ENCODE measurements around the gene RAD21L1.
"Not testable (repeated sequence)": the region's sequence is repeated elsewhere in the genome, so short reads cannot be mapped to it uniquely, and the experiment has no call there.

The RAD21L1 gene

GRCh38 chr20:1232286-1233111, 6.7 kb downstream of the RAD21L1 start:
- DNase-seq, result no peak

- DNase-seq, result no peak
Observed at GRCh38 chr20:1240549-1240948, 14.7 kb downstream of the RAD21L1 start.

GRCh38 chr20:1241456-1241855, 15.6 kb downstream of the RAD21L1 start:
- DNase-seq, result no peak

GRCh38 chr20:1242099-1242498, 16.3 kb downstream of the RAD21L1 start:
- DNase-seq, result no peak

- DNase-seq, result peak in 1 of 3 donors; percentile 19
Observed at GRCh38 chr20:1242530-1242929, 16.7 kb downstream of the RAD21L1 start.

GRCh38 chr20:1245578-1245977, 19.7 kb downstream of the RAD21L1 start:
- DNase-seq, result no peak

GRCh38 chr20:1247689-1248088, 21.8 kb downstream of the RAD21L1 start:
- no peak for DNase-seq

- not testable (repeated sequence) for DNase-seq
Observed at GRCh38 chr20:1250282-1250681, 24.4 kb downstream of the RAD21L1 start.

GRCh38 chr20:1252416-1252815, 26.6 kb downstream of the RAD21L1 start:
- DNase-seq, result no peak

GRCh38 chr20:1254254-1254653, 28.4 kb downstream of the RAD21L1 start:
- DNase-seq, result no peak

GRCh38 chr20:1255675-1256074, 29.8 kb downstream of the RAD21L1 start:
- peak in 1 of 3 donors; percentile 28 for DNase-seq

GRCh38 chr20:1263853-1264252, 38.0 kb downstream of the RAD21L1 start:
- peak; percentile 51 to 71 (median 60) for DNase-seq

GRCh38 chr20:1264727-1265126, 38.9 kb downstream of the RAD21L1 start:
- no peak for DNase-seq

GRCh38 chr20:1265226-1265915, 39.5 kb downstream of the RAD21L1 start:
- no peak for DNase-seq

GRCh38 chr20:1265916-1266166, 40.0 kb downstream of the RAD21L1 start:
- DNase-seq, result no peak

- DNase-seq, result peak; percentile 20 to 42 (median 25)
Observed at GRCh38 chr20:1266167-1266973, 40.5 kb downstream of the RAD21L1 start, which contains the start of gene SNPH. SNPH (plus strand) TSS chr20:1266294; CDS start chr20:1296240, 29,946 bp downstream.

- no peak for DNase-seq
Observed at GRCh38 chr20:1267161-1267560, 41.3 kb downstream of the RAD21L1 start.

- no peak for DNase-seq
Observed at GRCh38 chr20:1267809-1268374, 42.0 kb downstream of the RAD21L1 start.

GRCh38 chr20:1269235-1269634, 43.4 kb downstream of the RAD21L1 start:
- no peak for DNase-seq

- no peak for DNase-seq
Observed at GRCh38 chr20:1269850-1270249, 44.0 kb downstream of the RAD21L1 start.

- DNase-seq, result no peak
Observed at GRCh38 chr20:1272368-1273100, 46.7 kb downstream of the RAD21L1 start.

- DNase-seq, result no peak
Observed at GRCh38 chr20:1273366-1273765, 47.5 kb downstream of the RAD21L1 start.
